Adrenal gland (tissue), 12 donors: ENCODE data around the gene SEC14L6. TPM values are rescaled to one million over a fixed set of nuclear protein-coding genes. Genes with fewer than 3 reads are reported as not detected.

Source experiments
- DNase-seq, 7 donors: peaks; one replicate each; pipeline ENCODE4 v3.0.0-alpha.2; 2019 to 2020
- H3K27ac ChIP-seq, 5 donors: fragments of 200-600 bp; sonication (generic) in 4 of 5; 1 replicate in 3 of 5; 2 replicates in 2 of 5; pipeline versions ENCODE4 v1.5.1 to v1.8.0; 2016 to 2020; ENCODE audit warnings: mild to moderate bottlenecking in 1 of 5
- H3K27me3 ChIP-seq: fragments of 200-600 bp; 2 replicates; pipeline ENCODE4 v1.8.0; 2021
- H3K36me3 ChIP-seq, 2 donors: fragments of 200-600 bp; replicated peaks in 1 of 2; 1 replicate in 1 of 2; 2 replicates in 1 of 2; pipeline versions ENCODE4 v1.5.1 to v1.8.0; 2018 to 2022
- H3K4me1 ChIP-seq, 2 donors: fragments of 200-600 bp; replicated peaks in 1 of 2; 1 replicate in 1 of 2; 2 replicates in 1 of 2; pipeline versions ENCODE4 v1.5.1 to v1.8.0; 2018 to 2021
- H3K4me3 ChIP-seq, 4 donors: fragments of 200-600 bp; sonication (generic) in 3 of 4; one replicate each; pipeline ENCODE4 v1.5.1; 2016 to 2018
- H3K9me3 ChIP-seq, 3 donors: fragments of 200-600 bp; sonication (generic) in 1 of 3; replicated peaks in 1 of 3; 1 replicate in 2 of 3; 2 replicates in 1 of 3; pipeline versions ENCODE4 v1.5.1 to v1.8.0; 2016 to 2021
- POLR2A ChIP-seq, 2 donors: fragments of 450-650 bp; IDR thresholded peaks; one replicate each; pipeline ENCODE4 v1.6.1; 2017; ENCODE audit warnings: antibody characterized with exemption in 2 of 2, mild to moderate bottlenecking in 2 of 2, moderate library complexity in 1 of 2
- WGBS, 4 donors: extraction: QIAGEN DNeasy Blood & Tissue Kit in 2 of 4; methylation state at CpG; one replicate each; pipeline versions ENCODE4 v1.1.5 to v1.1.7; 2013 to 2017; 5-methylcytosine and 5-hydroxymethylcytosine counted together
- intact Hi-C, 2 donors: fragments of 100-400 bp; cut with DNase I; formaldehyde crosslinking; loops; one replicate each; pipeline versions ENCODE4 v1.14.1 to v1.15.0; 2022 to 2023
- polyA plus RNA-seq, 3 donors: library from polyadenylated mRNA; stranded (reverse); fragments of 200-250 nt in 2 of 3; fragments of 350-450 nt in 1 of 3; fragmentation: Illumina TruSeq in 1 of 3; extraction: RNeasy Lipid Tissue Mini Kit (QIAGEN cat#74804) in 1 of 3; gene quantifications; one replicate each; pipeline ENCODE4 v1.2.3, GENCODE V29; 2013 to 2014
- total RNA-seq, 9 donors: library from RNA; depleted of rRNA in 4 of 9; stranded (reverse); fragments of >200 nt in 4 of 9; fragments of 120-200 nt in 1 of 9; fragmentation: NEBNext Ultra II Directional in 1 of 9; extraction: Animal tissue kit (Norgen Biotek cat#: 25700) in 1 of 9; gene quantifications; one replicate each; pipeline versions ENCODE4 v1.1.0 to v1.2.4, GENCODE V29; 2013 to 2023
- TF ChIP-seq, protein P1 (sequence below), 6 experiments: fragments of 450-650 bp in 4 of 6; fragments of 200-600 bp in 2 of 6; sonication (generic) in 1 of 6; IDR thresholded peaks; 1 replicate in 5 of 6; 2 replicates in 1 of 6; pipeline versions ENCODE4 v1.5.1 to v1.8.0; 2016 to 2021; ENCODE audit warnings: antibody characterized with exemption in 6 of 6, mild to moderate bottlenecking in 2 of 6, moderate library complexity in 1 of 6
- donor health status: healthy with polysubstance abuse.
- donor health status: Bipolar disorder and iron deficiency.
- donor health status: DM: yes; HTN: yes; CAD: no.
- donor health status: DM: no; HTN: no; CAD: no.
- donor health status: DM: no; HTN: no; CAD: no.
- donor health status: DM: yes; HTN: yes; CAD: no.

The SEC14L6 gene
- total and polyA plus RNA-seq, 12 donors = 0.19 to 4.3 (median 1.2) TPM; not detected in 1

DNA sequence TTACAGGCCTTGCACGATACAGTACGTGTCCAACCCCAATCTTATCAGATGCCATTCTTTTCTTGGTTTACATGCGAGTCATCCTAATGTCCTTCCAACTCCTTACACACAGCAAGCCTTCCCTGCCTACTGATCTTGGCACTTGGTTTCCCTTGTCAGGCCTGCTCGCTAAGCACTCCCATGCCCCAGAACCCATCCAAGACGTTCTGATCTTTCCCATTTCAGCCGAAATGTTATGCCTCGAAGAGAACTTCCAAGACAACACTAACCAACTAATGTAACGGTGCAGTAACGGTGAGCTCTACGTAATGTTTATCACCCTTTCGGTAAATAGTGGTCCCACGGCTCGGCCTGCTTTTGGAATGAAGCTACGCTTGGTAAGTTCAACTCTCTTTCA lies 44.6 kb upstream of the SEC14L6 start:
- H3K27me3 ChIP-seq = no peaks in the 10 kb centered on the region
- 1 to 3% (median 2%) methylated on average over 14 of the region's 14 CpGs for WGBS, 4 donors
- intact Hi-C loops = no loop called here
- no peaks in the 10 kb centered on the region for H3K9me3 ChIP-seq
- peaks cover 0 to 30% of the 10 kb centered on the region in 2 donors for H3K36me3 ChIP-seq
- peak overlapping the region in 3 of 5 donors; percentile 58 to 88 (median 84) for H3K27ac ChIP-seq
- DNase-seq = peak in 2 of 7 donors; percentile 11 to 20
- no peak for TF ChIP-seq POLR2A (IDR thresholded peaks at IDR 0.05)
- TF ChIP-seq, protein P1, sequence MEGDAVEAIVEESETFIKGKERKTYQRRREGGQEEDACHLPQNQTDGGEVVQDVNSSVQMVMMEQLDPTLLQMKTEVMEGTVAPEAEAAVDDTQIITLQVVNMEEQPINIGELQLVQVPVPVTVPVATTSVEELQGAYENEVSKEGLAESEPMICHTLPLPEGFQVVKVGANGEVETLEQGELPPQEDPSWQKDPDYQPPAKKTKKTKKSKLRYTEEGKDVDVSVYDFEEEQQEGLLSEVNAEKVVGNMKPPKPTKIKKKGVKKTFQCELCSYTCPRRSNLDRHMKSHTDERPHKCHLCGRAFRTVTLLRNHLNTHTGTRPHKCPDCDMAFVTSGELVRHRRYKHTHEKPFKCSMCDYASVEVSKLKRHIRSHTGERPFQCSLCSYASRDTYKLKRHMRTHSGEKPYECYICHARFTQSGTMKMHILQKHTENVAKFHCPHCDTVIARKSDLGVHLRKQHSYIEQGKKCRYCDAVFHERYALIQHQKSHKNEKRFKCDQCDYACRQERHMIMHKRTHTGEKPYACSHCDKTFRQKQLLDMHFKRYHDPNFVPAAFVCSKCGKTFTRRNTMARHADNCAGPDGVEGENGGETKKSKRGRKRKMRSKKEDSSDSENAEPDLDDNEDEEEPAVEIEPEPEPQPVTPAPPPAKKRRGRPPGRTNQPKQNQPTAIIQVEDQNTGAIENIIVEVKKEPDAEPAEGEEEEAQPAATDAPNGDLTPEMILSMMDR (IDR thresholded peaks at IDR 0.05) = no peak
- peaks cover 10 to 13% of the 10 kb centered on the region in 2 donors for H3K4me1 ChIP-seq
- peak overlapping the region; percentile 24 to 81 (median 52) for H3K4me3 ChIP-seq

DNA sequence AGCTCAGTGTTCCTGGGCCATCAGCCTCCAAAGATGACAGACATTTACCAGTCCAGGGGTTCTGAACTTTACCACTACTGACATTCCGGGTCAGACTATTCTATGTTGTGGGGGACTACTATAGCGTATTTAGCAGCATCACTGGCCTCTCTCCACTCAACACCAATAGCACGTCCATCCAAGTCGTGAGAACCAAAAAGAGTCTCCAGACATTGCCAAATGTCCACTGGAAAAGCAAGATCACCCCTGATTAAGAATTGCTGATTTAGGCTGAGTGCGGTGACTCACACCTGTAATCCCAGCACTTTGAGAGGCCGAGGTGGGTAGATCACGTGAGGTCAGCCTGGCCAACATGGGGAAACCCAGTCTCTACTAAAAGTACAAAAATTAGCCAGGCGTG lies 39.9 kb upstream of the SEC14L6 start:
- DNase-seq = no peak
- intact Hi-C loops = no loop called here
- Histone ChIP-seq H3K27ac (no peak overlapping the region), H3K4me3 (no peak overlapping the region), H3K36me3 (peaks cover 0 to 78% of the 10 kb centered on the region in 2 donors), H3K4me1 (peaks cover 10 to 13% of the 10 kb centered on the region in 2 donors), H3K9me3 (no peaks in the 10 kb centered on the region), H3K27me3 (no peaks in the 10 kb centered on the region)
- TF ChIP-seq, protein P1 (IDR thresholded peaks at IDR 0.05) = no peak
- TF ChIP-seq POLR2A (IDR thresholded peaks at IDR 0.05) = no peak
- 90 to 94% (median 93%) methylated on average over 8 of the region's 8 CpGs for WGBS, 4 donors

DNA sequence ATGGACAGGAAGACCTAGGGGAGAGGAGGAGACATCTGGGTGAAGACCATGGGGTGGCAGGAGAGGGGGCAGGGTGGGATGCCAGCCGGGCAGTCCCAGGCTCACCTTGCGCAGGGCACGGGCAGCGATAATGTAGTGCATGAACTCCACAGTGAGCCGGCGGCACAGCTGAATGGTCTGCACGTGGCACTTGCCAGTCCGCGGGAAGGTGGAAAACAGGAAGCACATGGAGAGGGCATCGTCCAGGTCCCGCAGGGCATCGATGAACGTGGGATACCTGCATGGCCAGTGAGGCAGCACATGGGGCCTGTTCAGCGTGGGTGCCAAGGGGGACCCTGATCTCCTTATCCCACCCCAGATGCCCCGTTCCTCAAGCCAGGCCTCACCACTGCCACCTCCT lies 37.9 kb upstream of the SEC14L6 start:
- DNase-seq = no peak
- Histone ChIP-seq H3K36me3 (peaks cover 0 to 98% of the 10 kb centered on the region in 2 donors), H3K4me1 (no peaks in the 10 kb centered on the region), H3K9me3 (no peaks in the 10 kb centered on the region), H3K27ac (no peak overlapping the region), H3K27me3 (no peaks in the 10 kb centered on the region), H3K4me3 (no peak overlapping the region)
- intact Hi-C loops = no loop called here
- WGBS, 4 donors = 92 to 97% (median 93%) methylated on average over 11 to 15 of the region's 15 CpGs
- TF ChIP-seq, protein P1 (IDR thresholded peaks at IDR 0.05) = no peak
- no peak for TF ChIP-seq POLR2A (IDR thresholded peaks at IDR 0.05)

DNA sequence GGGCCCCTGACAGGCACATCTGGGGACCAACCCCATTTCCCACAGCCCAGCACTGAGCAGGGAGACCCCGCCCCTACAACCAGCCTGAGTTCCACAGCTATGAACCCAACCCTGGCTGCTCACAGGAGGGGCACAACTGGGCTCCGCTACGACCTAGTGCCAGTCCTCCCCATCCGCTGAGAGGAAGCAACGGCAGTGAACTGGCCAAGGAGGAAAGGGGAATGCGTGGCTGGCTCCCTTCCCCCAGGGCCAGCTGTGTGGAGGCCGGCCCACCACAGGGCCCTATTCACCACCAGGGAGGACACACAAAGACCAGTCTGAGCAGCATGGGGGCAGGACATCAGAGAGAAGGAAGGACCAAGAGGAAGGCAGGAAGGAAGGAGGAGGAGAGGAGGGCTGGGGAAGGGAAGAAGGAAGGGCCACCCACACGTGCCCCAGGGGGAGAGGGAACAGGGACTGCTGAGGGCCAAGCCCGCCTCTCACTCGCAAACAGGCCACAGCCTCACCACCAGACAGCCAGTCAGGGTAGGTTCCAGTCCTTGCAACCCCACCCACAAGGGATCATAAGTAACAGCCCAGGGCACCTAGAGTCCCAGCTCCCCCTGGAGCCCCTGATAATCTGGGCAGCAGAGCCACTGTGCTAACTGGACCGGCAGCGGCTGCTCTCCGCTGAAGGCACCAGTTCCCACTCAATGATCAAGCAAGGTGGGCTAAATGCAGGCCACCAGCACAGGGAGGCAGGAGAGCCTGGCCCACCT lies 36.4 kb upstream of the SEC14L6 start:
- DNase-seq = no peak
- 78 to 82% (median 80%) methylated on average over 12 to 13 of the region's 13 CpGs for WGBS, 4 donors
- Histone ChIP-seq H3K27me3 (no peaks in the 10 kb centered on the region), H3K4me3 (no peak overlapping the region), H3K27ac (no peak overlapping the region), H3K4me1 (no peaks in the 10 kb centered on the region), H3K9me3 (no peaks in the 10 kb centered on the region), H3K36me3 (peaks cover 0 to 100% of the 10 kb centered on the region in 2 donors)
- intact Hi-C loops = no loop called here
- no peak for TF ChIP-seq POLR2A (IDR thresholded peaks at IDR 0.05)

DNA sequence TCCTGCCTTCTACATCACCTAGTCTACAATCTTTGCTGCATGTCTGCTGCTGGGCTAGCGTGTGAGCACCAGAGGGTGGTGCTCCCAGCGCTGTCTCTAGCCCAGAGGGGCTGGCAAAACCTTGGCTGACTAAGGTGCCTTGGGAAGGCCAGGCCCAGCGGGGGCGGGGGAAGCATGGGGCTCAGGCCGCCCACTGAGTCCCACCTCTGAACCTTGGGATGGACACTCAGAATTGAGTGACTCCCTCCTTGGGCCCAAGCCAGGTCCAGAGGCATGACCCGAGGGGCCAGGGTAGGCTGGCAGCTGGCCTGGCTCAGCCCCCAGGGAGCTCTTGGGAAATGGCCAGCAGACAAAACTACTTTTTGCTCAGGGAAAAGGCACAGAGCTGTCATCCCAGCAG lies 35.5 kb upstream of the SEC14L6 start:
- H3K27me3 ChIP-seq = no peaks in the 10 kb centered on the region
- H3K4me1 ChIP-seq = no peaks in the 10 kb centered on the region
- peaks cover 0 to 100% of the 10 kb centered on the region in 2 donors for H3K36me3 ChIP-seq
- no peak overlapping the region for H3K4me3 ChIP-seq
- peak in 4 of 7 donors; percentile 17 to 40 (median 32) for DNase-seq
- intact Hi-C loops = no loop called here
- no peaks in the 10 kb centered on the region for H3K9me3 ChIP-seq
- TF ChIP-seq, protein P1 (IDR thresholded peaks at IDR 0.05) = no peak
- no peak for TF ChIP-seq POLR2A (IDR thresholded peaks at IDR 0.05)
- 76 to 81% (median 79%) methylated on average over 2 to 6 of the region's 6 CpGs for WGBS, 4 donors
- H3K27ac ChIP-seq = no peak overlapping the region
